Inferior parietal cortex (tissue), 1 donor: Measurements from ENCODE around the gene C16orf46.
A peak's percentile ranks its signal among the peaks of the same experiment; 100 is the strongest.

ENCODE experiments used
- DNase-seq: peaks from one replicate; pipeline ENCODE4 v3.0.0-alpha.2; 2016; ENCODE audit errors: extremely low spot score

Gene C16orf46

GRCh38 chr16:81073560-81074330, 3.3 kb downstream of the C16orf46 start:
- DNase-seq, result no peak

- no peak for DNase-seq
These were observed 5.2 kb downstream of the C16orf46 start for GRCh38 chr16:81071805-81072204.

GRCh38 chr16:81070979-81071378, 6.1 kb downstream of the C16orf46 start:
- DNase-seq, result no peak

GRCh38 chr16:81069063-81069462, 8.0 kb downstream of the C16orf46 start:
- no peak for DNase-seq

- no peak for DNase-seq
These were observed 9.9 kb downstream of the C16orf46 start for GRCh38 chr16:81067166-81067565.

- peak; percentile 25 for DNase-seq
These were observed 10.4 kb downstream of the C16orf46 start for GRCh38 chr16:81066681-81067080.

- no peak for DNase-seq
These were observed 15.0 kb downstream of the C16orf46 start for GRCh38 chr16:81061871-81062608.

GRCh38 chr16:81061307-81061640, 15.8 kb downstream of the C16orf46 start:
- no peak for DNase-seq

GRCh38 chr16:81060576-81061306, 16.3 kb downstream of the C16orf46 start:
- DNase-seq, result no peak

- no peak for DNase-seq
These were observed 23.3 kb downstream of the C16orf46 start for GRCh38 chr16:81053761-81054160.

- DNase-seq, result no peak
These were observed 34.2 kb downstream of the C16orf46 start for GRCh38 chr16:81042821-81043220.

GRCh38 chr16:81041696-81042095, 35.3 kb downstream of the C16orf46 start:
- DNase-seq, result no peak

- no peak for DNase-seq
These were observed 36.2 kb downstream of the C16orf46 start for GRCh38 chr16:81040842-81041241.

GRCh38 chr16:81040131-81040530, 36.9 kb downstream of the C16orf46 start:
- no peak for DNase-seq

GRCh38 chr16:81036751-81037350, 40.2 kb downstream of the C16orf46 start:
- peak; percentile 9 for DNase-seq

GRCh38 chr16:81035975-81036750, 40.9 kb downstream of the C16orf46 start:
- peak; percentile 28 for DNase-seq

- DNase-seq, result peak; percentile 87
These were observed 41.6 kb downstream of the C16orf46 start, which contains the start of gene ATMIN for GRCh38 chr16:81035398-81035974. ATMIN (plus strand) TSS chr16:81035842; CDS start chr16:81035871, 29 bp downstream.

- DNase-seq, result no peak
These were observed 47.0 kb downstream of the C16orf46 start for GRCh38 chr16:81029930-81030604.

- no peak for DNase-seq
These were observed 50.6 kb downstream of the C16orf46 start for GRCh38 chr16:81026429-81026828.

- peak; percentile 76 for DNase-seq
These were observed 58.5 kb downstream of the C16orf46 start for GRCh38 chr16:81018496-81018895.
